Fibroblast of the aortic adventitia (primary cell): ENCODE results near the gene LHPP. TPM values are rescaled to one million over a fixed set of nuclear protein-coding genes. Genes with fewer than 3 reads are reported as not detected.
A peak's percentile ranks its signal among the peaks of the same experiment; 100 is the strongest.

ENCODE experiments used
- DNase-seq: peaks from one replicate; pipeline ENCODE4 v3.0.0-alpha.2; 2010; ENCODE audit warnings: low read depth
- H3K4me3 ChIP-seq: 2 replicates; pipeline ENCODE4 v1.5.1; 2011; ENCODE audit warnings: low read depth, mild to moderate bottlenecking, control low read depth, low read length, moderate library complexity
- CTCF ChIP-seq: IDR thresholded peaks from 2 replicates; pipeline ENCODE4 v1.5.1; 2011; ENCODE audit warnings: mild to moderate bottlenecking, low read length, control low read depth, inconsistent platforms; ENCODE audit not compliant: insufficient read depth
- total RNA-seq: library from RNA; depleted of rRNA; stranded (reverse); fragments of >200 nt; gene quantifications from 2 replicates; pipeline ENCODE4 v1.2.3, GENCODE V29; 2012; ENCODE audit warnings: low replicate concordance

Gene LHPP
- total RNA-seq, 1 donor: 12.5 TPM

- no peak for TF ChIP-seq CTCF
These were observed 73.4 kb downstream of the LHPP start for GRCh38 chr10:124534826-124535601.

DNA sequence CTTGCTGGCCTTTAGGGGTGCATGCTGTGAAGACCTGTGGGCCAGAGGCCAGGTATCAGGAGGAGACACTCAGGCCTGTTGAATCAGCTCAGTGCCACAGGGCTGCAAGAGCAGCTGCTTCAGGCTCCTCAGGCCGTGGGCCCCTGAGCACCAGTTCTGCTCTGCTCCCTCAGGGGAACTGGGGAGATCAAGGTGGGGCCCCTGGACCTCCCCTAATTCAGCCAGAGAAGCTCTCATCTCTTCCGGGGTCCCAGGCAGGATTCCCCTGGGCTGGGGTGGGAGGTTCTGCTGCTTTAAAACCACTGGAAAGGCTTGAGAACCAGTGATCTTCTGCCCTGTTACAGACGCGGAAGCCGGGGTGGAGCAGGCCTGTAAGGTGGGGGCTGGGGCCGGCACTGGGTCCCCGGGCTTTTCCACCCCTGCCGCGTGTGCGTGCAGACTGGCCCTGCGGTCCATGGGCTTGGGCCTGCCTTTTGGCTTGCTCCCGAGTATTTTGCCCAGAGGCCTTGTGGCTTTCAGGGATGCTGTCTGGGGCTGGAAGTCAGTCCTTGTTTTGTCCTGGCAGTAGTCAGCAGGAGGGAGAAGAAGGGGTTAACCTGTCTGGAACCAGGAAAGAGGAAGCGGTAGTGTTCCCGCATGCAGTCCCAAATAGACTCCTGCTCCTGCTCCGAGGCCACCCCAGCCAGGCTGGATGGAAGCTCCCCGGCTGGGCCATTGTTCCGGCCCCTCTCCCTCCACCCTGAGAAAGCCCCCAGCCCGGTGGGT, 74.3 kb downstream of the LHPP start:
- no peak for TF ChIP-seq CTCF
- DNase-seq: peak; percentile 21
- H3K4me3 ChIP-seq: no peak overlapping the region

More at GRCh38 chr10:124534826-124535601, 73.4 kb downstream of the LHPP start:
- DNase-seq: no peak
- no peak overlapping the region for H3K4me3 ChIP-seq

GRCh38 chr10:124536496-124537050, 75.0 kb downstream of the LHPP start:
- no peak for DNase-seq
- TF ChIP-seq CTCF: peak; percentile 9
- no peak overlapping the region for H3K4me3 ChIP-seq

DNA sequence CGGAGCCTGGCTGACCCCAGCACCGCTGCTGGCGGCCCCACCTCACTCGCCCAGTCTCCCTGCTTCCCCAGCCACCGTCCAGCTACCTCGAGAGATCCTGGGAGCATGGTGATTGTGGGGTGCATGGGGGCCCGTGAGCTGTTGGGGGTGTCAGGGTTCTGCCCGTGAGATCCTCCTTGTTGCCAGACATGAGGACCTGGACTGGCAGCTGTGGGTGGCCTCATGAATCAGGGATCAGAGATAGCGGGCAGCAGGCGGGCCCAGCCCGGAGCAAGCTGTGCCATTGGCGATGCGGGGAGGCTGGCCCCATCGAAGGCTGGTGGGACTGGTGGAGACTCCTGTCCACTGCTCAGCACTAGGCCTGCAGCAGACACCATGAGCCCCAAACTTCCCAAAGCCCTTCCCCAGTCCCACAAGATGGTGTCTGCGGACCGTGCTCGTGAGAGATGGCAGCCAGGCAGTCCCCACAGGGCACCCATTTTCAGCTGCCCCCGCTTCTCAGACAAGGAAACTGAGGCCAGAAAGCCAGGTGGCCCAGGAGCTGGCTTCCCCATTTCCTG, 75.6 kb downstream of the LHPP start:
- TF ChIP-seq CTCF: no peak
- H3K4me3 ChIP-seq: no peak overlapping the region
- DNase-seq: no peak

- DNase-seq: no peak
- H3K4me3 ChIP-seq: no peak overlapping the region
- no peak for TF ChIP-seq CTCF
These were observed 76.3 kb downstream of the LHPP start for GRCh38 chr10:124537891-124538290.

DNA sequence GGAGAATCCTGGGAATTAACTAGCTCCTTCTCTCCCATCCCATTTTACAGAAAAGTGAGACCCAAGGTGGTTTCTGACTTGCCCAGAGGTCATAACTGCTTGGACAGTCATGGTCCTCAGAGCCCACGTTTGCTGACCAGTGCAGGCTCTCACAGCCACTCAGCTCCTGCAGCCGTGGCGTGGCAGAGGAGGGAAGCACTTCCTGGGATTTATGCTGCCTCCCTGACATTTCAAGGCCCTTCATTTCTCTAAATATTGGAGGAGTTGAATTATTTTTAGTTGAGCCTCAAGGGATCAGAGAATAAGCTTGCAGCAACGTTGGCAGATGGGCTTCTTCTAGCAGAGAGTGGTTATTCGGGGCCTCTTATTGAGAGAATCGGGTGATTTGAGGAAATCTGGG, 77.1 kb downstream of the LHPP start:
- no peak overlapping the region for H3K4me3 ChIP-seq
- DNase-seq: no peak
- no peak for TF ChIP-seq CTCF
